ENCODE measurements around the gene LRRC4B.
"Not testable (repeated sequence)": the region's sequence is repeated elsewhere in the genome, so short reads cannot be mapped to it uniquely, and the experiment has no call there.

The LRRC4B gene, protein sequence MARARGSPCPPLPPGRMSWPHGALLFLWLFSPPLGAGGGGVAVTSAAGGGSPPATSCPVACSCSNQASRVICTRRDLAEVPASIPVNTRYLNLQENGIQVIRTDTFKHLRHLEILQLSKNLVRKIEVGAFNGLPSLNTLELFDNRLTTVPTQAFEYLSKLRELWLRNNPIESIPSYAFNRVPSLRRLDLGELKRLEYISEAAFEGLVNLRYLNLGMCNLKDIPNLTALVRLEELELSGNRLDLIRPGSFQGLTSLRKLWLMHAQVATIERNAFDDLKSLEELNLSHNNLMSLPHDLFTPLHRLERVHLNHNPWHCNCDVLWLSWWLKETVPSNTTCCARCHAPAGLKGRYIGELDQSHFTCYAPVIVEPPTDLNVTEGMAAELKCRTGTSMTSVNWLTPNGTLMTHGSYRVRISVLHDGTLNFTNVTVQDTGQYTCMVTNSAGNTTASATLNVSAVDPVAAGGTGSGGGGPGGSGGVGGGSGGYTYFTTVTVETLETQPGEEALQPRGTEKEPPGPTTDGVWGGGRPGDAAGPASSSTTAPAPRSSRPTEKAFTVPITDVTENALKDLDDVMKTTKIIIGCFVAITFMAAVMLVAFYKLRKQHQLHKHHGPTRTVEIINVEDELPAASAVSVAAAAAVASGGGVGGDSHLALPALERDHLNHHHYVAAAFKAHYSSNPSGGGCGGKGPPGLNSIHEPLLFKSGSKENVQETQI

DNA sequence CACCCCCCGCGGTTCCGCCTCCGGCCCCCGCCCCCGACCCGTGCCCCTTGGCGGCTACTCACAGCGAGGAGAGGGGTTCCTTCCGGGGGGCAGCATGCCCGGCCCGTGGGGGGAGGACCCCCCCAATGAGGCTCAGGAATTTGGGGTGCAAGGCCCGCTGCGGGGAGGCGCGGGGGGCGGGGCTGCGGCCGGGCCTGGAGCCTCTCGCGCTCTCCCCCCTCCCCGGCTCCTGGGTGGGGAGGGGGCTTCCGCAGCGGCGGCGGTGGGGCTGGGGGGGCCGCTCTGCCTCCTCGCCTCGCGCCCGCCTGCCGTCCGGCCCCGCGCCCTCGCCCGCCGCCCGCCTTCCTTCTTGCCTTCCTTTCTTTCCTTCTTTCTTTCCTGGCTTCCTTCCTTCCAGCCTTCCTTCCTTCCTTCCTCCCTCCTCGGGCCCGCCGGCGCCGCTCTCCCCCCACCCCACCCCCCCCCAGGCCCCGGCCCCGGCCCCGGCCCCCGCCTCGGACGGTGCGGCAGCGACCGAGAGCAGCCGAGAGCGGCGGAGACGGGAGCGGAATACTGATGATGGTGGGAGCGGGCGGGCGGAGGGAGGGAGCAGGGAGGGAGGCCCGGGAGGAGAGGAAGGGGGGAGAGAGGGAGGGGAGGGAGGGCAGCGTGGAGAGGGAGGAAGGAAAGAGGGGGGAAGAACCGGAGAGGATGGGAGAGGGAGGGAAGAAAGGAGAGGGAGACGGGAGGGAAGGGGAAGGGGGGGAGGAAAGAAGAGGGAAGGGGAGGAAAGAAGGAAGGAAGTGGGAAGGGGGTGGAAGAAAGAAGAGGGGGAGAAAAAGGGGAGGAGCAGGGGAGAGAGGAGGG is at the start of gene LRRC4B:
Gene LRRC4B, minus strand, starts transcription at position 554 of the 846 bp plus-strand sequence. CDS start 19,597 bp downstream, outside the sequence.
- Histone ChIP-seq H3K27ac (ENCODE audit: low read length) (no peak within 1 kb of the TSS), H3K4me1 (ENCODE audit: control insufficient read depth, insufficient read depth, low read length) (no peaks in the 10 kb centered on the region), H3K27me3 (ENCODE audit: control insufficient read depth in 1 of 2, insufficient read depth in 2 of 2, low read length in 2 of 2) (peaks cover 29 to 46% of the 10 kb centered on the region in 2 donors), H3K4me3 (ENCODE audit: low read length in 2 of 2) (no peak within 1 kb of the TSS), H3K36me3 (ENCODE audit: control insufficient read depth in 2 of 2, insufficient read depth in 2 of 2, low read length in 2 of 2) (no peaks in the 10 kb centered on the region), H3K9me3 (ENCODE audit: control insufficient read depth in 2 of 2, low read length in 2 of 2) (no peaks in the 10 kb centered on the region), H3K9ac (ENCODE audit: low read length in 2 of 2) (no peak within 1 kb of the TSS)

DNA sequence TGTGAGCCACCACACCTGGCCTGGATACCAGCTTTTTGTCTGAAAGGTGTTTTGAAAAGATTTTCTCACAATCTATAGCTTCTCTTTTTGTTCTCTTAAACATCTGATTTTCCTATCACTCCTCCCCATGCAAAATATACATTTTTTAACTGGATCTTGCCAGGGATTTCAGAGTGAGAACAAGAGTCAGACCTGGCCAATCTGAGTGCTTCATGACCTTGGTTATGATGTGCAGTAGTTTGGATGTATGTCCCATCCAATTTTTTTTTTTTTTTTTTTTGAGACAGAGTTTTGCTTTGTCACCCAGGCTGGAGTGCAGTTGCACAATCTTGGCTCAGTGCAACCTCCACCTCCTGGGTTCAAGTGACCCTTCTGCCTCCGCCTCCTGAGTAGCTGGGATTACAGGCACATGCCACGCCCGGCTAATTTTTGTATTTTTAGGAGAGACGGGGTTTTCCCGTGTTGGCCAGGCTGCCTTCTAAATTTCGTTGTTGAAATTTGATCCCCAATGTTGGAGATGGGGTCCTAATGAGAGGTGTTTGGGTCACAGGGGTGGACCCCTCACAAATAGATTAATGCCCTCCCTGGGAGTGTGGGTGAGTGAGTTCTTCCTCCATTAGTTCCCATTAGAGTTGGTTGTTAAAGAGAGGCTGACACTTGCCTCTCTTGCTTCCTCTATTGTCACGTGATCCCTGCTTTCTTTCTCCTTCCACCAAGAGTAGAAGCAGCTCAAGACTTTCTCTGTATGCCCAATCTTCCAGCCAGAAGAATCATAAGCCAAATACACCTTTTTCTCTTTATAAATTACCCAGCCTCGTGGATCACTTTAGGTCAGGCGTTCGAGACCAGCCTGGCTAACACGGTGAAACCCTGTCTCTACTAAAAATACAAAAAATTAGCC is 44.5 kb upstream of the LRRC4B start:
- not testable (repeated sequence) for H3K9me3 ChIP-seq (ENCODE audit: control insufficient read depth in 2 of 2, low read length in 2 of 2); H3K27ac ChIP-seq (ENCODE audit: low read length); H3K9ac ChIP-seq (ENCODE audit: low read length in 2 of 2); H3K4me1 ChIP-seq (ENCODE audit: control insufficient read depth, insufficient read depth, low read length); H3K36me3 ChIP-seq (ENCODE audit: control insufficient read depth in 2 of 2, insufficient read depth in 2 of 2, low read length in 2 of 2); H3K27me3 ChIP-seq (ENCODE audit: control insufficient read depth in 1 of 2, insufficient read depth in 2 of 2, low read length in 2 of 2); H3K4me3 ChIP-seq (ENCODE audit: low read length in 2 of 2)

DNA sequence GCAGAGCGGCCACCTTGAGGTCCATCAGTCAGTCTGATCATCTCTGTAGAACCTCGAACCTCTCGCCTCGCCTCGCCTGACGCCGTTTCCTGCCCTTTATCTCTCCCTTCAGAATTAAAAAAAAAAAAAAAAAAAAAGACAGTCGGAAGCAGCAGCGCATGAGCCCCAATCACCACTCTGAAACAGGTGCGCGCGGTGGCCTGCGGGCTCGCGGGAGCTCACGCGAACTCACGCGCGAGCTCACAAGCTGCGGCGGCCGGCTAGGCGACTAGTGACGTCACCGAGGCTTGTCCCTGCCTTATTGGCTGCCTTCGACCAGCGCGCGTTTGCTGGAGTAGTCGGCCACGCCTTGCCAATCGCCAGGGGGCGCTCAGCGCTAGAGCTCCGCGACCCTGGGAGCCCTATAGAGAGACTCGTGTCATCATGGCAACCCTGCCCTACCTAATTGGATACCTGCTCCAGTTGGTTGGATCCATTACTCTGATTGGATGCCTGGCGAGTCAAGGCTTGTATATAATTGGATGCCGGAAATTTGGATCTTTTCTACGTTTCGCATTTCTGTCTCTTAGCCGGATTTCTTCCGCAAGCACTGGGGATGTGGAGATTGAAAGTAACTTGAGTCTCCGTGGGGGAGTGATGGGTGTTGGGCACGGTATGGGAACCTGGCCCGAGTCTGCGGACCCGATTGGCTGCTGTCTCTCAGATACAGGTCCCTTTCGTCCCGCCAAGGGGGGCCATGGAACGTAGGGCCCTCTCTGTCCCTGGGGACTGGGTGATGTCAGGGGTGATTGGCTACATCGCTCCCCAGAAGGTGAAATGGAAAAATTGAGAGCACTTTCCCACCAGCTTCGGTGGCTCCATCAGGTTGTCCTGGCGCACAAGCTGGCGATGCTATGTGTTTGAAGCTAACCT is 39.9 kb upstream of the LRRC4B start:
- H3K36me3 ChIP-seq (ENCODE audit: control insufficient read depth in 2 of 2, insufficient read depth in 2 of 2, low read length in 2 of 2): no peaks in the 10 kb centered on the region
- no peak overlapping the region for H3K9ac ChIP-seq (ENCODE audit: low read length in 2 of 2)
- no peak overlapping the region for H3K4me3 ChIP-seq (ENCODE audit: low read length in 2 of 2)
- no peak overlapping the region for H3K27ac ChIP-seq (ENCODE audit: low read length)
- peaks cover 3% of the 10 kb centered on the region for H3K4me1 ChIP-seq (ENCODE audit: control insufficient read depth, insufficient read depth, low read length)
- H3K9me3 ChIP-seq (ENCODE audit: control insufficient read depth in 2 of 2, low read length in 2 of 2): peaks cover 0 to 7% of the 10 kb centered on the region in 2 donors
- H3K27me3 ChIP-seq (ENCODE audit: control insufficient read depth in 1 of 2, insufficient read depth in 2 of 2, low read length in 2 of 2): peaks cover 15 to 19% of the 10 kb centered on the region in 2 donors

DNA sequence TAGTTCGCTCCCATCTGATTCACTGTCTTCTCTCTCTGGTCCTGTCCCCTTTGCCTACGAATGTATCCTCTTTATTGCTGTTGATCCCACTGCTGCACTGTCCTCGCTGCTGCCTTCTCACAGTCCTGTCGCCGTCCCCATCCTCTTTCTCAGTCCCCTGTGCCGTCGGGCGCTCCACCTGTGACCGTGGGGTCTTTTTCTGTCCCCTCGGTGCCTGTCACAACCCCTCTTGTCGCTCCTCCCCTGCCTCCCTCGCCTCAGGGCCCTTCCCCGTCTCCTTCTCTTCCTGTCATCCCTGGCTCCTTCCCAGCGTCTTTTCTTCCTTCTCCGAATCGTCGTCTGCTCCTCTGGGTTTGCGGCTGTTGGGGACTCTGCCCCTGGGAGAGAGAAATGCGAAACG is 39.2 kb upstream of the LRRC4B start:
- Histone ChIP-seq H3K4me3 (ENCODE audit: low read length in 2 of 2) (no peak overlapping the region), H3K27me3 (ENCODE audit: control insufficient read depth in 1 of 2, insufficient read depth in 2 of 2, low read length in 2 of 2) (peaks cover 19% of the 10 kb centered on the region in 2 donors), H3K9ac (ENCODE audit: low read length in 2 of 2) (no peak overlapping the region), H3K27ac (ENCODE audit: low read length) (no peak overlapping the region), H3K36me3 (ENCODE audit: control insufficient read depth in 2 of 2, insufficient read depth in 2 of 2, low read length in 2 of 2) (no peaks in the 10 kb centered on the region), H3K4me1 (ENCODE audit: control insufficient read depth, insufficient read depth, low read length) (peaks cover 3% of the 10 kb centered on the region), H3K9me3 (ENCODE audit: control insufficient read depth in 2 of 2, low read length in 2 of 2) (peaks cover 0 to 7% of the 10 kb centered on the region in 2 donors)

DNA sequence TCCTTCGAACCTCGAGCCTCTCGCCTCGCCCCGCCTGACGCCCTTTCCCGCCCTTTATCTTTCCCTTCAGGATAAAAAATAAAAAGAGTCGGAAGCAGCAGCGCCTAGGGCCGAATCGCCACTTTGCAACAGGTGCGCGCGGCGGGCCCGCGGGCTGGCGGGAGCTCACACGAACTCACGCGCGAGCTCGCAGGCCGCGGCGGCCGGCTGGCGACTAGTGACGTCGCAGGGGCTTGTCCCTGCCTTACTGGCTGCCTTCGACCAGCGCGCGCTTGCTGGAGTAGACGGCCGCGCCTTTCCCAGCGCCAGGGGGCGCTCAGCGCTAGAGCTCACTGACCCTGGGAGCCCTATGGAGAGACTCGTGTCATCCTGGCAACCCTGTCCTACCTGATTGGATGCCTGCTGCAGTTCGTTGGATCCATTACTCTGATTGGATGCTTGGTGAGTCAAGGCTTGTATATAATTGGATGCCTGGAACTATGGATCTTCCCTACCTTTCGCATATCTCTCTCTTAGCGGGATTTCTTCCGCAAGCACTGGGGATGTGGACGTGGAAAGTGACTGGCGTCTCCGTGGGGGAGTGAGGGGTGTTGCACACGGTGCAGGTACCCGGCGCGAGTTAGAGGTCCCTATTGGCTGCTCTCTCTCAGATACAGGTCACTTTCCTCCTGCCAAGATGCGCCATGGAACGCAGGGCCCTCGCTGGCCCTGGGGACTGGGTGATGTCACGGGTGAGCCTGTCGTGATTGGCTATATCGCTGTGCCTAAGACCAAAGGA is 38.0 kb upstream of the LRRC4B start:
- not testable (repeated sequence) for H3K27ac ChIP-seq (ENCODE audit: low read length); H3K9me3 ChIP-seq (ENCODE audit: control insufficient read depth in 2 of 2, low read length in 2 of 2); H3K36me3 ChIP-seq (ENCODE audit: control insufficient read depth in 2 of 2, insufficient read depth in 2 of 2, low read length in 2 of 2); H3K4me1 ChIP-seq (ENCODE audit: control insufficient read depth, insufficient read depth, low read length); H3K9ac ChIP-seq (ENCODE audit: low read length in 2 of 2); H3K4me3 ChIP-seq (ENCODE audit: low read length in 2 of 2)
- H3K27me3 ChIP-seq (ENCODE audit: control insufficient read depth in 1 of 2, insufficient read depth in 2 of 2, low read length in 2 of 2): peaks cover 19 to 24% of the 10 kb centered on the region in 2 donors

DNA sequence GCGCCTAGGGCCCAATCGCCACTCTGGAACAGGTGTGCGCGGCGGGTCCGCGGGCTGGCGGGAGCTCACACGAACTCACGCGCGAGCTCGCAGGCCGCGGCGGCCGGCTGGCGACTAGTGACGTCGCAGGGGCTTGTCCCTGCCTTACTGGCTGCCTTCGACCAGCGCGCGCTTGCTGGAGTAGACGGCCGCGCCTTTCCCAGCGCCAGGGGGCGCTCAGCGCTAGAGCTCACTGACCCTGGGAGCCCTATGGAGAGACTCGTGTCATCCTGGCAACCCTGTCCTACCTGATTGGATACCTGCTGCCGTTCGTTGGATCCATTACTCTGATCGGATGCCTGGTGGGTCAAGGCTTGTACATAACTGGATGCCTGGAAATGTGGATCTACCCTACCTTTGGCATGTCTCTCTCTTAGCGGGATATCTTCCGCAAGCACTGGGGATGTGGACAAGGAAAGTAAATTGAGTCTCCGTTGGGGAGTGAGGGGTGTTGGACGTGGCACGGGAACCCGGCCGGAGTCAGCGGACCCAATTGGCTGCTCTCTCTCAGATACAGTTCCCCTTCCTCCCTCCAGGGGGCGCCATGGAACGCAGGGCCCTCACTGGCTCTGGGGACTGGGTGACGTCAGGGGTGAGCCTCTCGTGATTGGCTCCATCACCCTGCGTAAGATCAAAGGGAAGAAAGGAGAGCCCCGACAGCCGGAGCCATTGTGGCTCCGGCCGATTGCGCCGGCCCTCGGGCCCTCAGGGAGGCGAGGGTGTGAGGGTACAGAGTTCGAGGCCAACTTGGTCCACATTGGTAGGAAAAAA is 36.2 kb upstream of the LRRC4B start:
- peaks cover 21 to 30% of the 10 kb centered on the region in 2 donors for H3K27me3 ChIP-seq (ENCODE audit: control insufficient read depth in 1 of 2, insufficient read depth in 2 of 2, low read length in 2 of 2)
- not testable (repeated sequence) for H3K9me3 ChIP-seq (ENCODE audit: control insufficient read depth in 2 of 2, low read length in 2 of 2); H3K9ac ChIP-seq (ENCODE audit: low read length in 2 of 2); H3K4me1 ChIP-seq (ENCODE audit: control insufficient read depth, insufficient read depth, low read length); H3K4me3 ChIP-seq (ENCODE audit: low read length in 2 of 2); H3K27ac ChIP-seq (ENCODE audit: low read length); H3K36me3 ChIP-seq (ENCODE audit: control insufficient read depth in 2 of 2, insufficient read depth in 2 of 2, low read length in 2 of 2)

DNA sequence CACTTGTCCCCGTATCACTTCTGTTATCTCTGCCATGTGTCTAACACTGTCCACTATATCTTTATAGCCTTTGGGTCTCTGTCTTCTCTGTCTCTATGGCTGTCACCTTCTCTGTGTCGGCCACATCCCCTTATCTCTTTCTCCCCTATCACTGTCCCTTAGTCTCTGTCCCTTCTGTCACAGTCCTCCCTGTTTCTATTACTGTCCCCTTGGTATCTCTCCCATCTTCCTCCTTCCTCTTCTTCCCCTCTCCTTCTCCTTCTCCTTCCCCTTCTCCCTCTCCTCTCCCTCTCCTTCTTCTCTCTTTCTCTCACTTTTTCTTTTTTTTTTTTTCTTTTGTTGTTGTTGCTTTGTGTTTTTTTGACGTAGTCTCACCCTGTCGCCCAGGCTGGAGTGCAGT is 34.7 kb upstream of the LRRC4B start:
- peaks cover 0 to 7% of the 10 kb centered on the region in 2 donors for H3K9me3 ChIP-seq (ENCODE audit: control insufficient read depth in 2 of 2, low read length in 2 of 2)
- H3K27ac ChIP-seq (ENCODE audit: low read length): no peak overlapping the region
- H3K4me3 ChIP-seq (ENCODE audit: low read length in 2 of 2): no peak overlapping the region
- no peak overlapping the region for H3K9ac ChIP-seq (ENCODE audit: low read length in 2 of 2)
- no peaks in the 10 kb centered on the region for H3K36me3 ChIP-seq (ENCODE audit: control insufficient read depth in 2 of 2, insufficient read depth in 2 of 2, low read length in 2 of 2)
- peaks cover 17 to 30% of the 10 kb centered on the region in 2 donors for H3K27me3 ChIP-seq (ENCODE audit: control insufficient read depth in 1 of 2, insufficient read depth in 2 of 2, low read length in 2 of 2)
- H3K4me1 ChIP-seq (ENCODE audit: control insufficient read depth, insufficient read depth, low read length): peaks cover under 1% of the 10 kb centered on the region

DNA sequence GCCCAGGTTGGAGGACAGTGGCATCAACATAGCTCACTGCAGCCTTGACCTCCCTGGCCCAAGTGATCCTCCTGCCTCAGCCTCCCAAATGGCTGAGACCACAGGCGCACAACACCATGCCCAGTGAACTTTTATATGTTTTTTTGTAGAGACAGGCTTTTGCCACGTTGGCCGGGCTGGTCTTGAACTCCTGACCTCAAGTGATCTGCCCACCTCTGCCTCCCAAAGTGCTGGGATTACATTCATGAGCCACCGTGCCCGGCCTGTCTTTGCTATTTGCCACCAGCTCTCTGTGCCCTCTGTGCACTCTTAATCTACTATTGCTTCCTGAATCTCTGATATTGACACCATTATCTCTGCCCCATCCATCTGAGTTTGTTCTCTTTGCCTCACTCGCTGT is 34.3 kb upstream of the LRRC4B start:
- Histone ChIP-seq H3K4me3 (ENCODE audit: low read length in 2 of 2) (no peak overlapping the region), H3K27me3 (ENCODE audit: control insufficient read depth in 1 of 2, insufficient read depth in 2 of 2, low read length in 2 of 2) (peaks cover 16 to 27% of the 10 kb centered on the region in 2 donors), H3K4me1 (ENCODE audit: control insufficient read depth, insufficient read depth, low read length) (no peaks in the 10 kb centered on the region), H3K9ac (ENCODE audit: low read length in 2 of 2) (no peak overlapping the region), H3K9me3 (ENCODE audit: control insufficient read depth in 2 of 2, low read length in 2 of 2) (peaks cover 0 to 5% of the 10 kb centered on the region in 2 donors), H3K27ac (ENCODE audit: low read length) (no peak overlapping the region), H3K36me3 (ENCODE audit: control insufficient read depth in 2 of 2, insufficient read depth in 2 of 2, low read length in 2 of 2) (no peaks in the 10 kb centered on the region)

All from stomach smooth muscle (tissue), 2 donors.